OCI-LY7 (cell line): ENCODE data around the gene MYOZ2. TPM values are rescaled to one million over a fixed set of nuclear protein-coding genes. Genes with fewer than 3 reads are reported as not detected.

Experiments used
- BruUV-seq: library from RNA; stranded (reverse); fragments of 400-500 nt; replicated peaks from 2 replicates; lab custom pipeline; 2021; lab: Mats Ljungman, UMichigan
- CTCF ChIA-PET: fragments of 300-600 bp; sonication (Branson Sonifier 250); formaldehyde crosslinking; loops from one replicate; lab custom pipeline; 2022; ENCODE audit warnings: antibody characterized with exemption; ENCODE audit not compliant: unreplicated experiment; lab: Charles Lee
- POLR2A ChIA-PET: fragments of 300-600 bp; sonication (Branson Sonifier 250); formaldehyde crosslinking; loops from one replicate; lab custom pipeline; 2022; ENCODE audit warnings: antibody characterized with exemption; lab: Charles Lee
- DNase-seq: peaks from one replicate; pipeline ENCODE4 v3.0.0-alpha.2; 2015; ENCODE audit warnings: low spot score
- H2AFZ ChIP-seq: fragments of 200-600 bp; sonication (generic), shearing (Covaris generic); 2 replicates; pipeline ENCODE4 v1.6.1; 2014; ENCODE audit warnings: mild to moderate bottlenecking, antibody characterized with exemption, low read length, moderate library complexity
- H3K27ac ChIP-seq: fragments of 200-600 bp; sonication (generic); 2 replicates; pipeline ENCODE4 v1.5.1; 2014; ENCODE audit warnings: mixed run types, low read depth, mild to moderate bottlenecking, moderate library complexity, low read length, inconsistent platforms; ENCODE audit not compliant: poor library complexity, severe bottlenecking
- H3K36me3 ChIP-seq: fragments of 200-600 bp; sonication (generic); 2 replicates; pipeline ENCODE4 v1.6.1; 2014; ENCODE audit warnings: mild to moderate bottlenecking, antibody characterized with exemption, low read length, moderate library complexity, mixed read lengths; ENCODE audit not compliant: insufficient read depth
- H3K4me1 ChIP-seq: fragments of 200-600 bp; sonication (generic); 2 replicates; pipeline ENCODE4 v1.5.1; 2014; ENCODE audit warnings: mild to moderate bottlenecking, low read length; ENCODE audit not compliant: insufficient read depth, poor library complexity, severe bottlenecking
- H3K4me2 ChIP-seq: fragments of 200-600 bp; sonication (generic); 2 replicates; pipeline ENCODE4 v1.6.1; 2014; ENCODE audit warnings: mild to moderate bottlenecking, low read length
- H3K4me3 ChIP-seq: fragments of 200-600 bp; sonication (generic); 2 replicates; pipeline ENCODE4 v1.5.1; 2014; ENCODE audit warnings: mild to moderate bottlenecking, low read depth, low read length; ENCODE audit not compliant: poor library complexity, severe bottlenecking
- H3K79me2 ChIP-seq: fragments of 200-600 bp; sonication (generic); 2 replicates; pipeline ENCODE4 v1.6.1; 2016; ENCODE audit warnings: low read depth, mild to moderate bottlenecking, low read length, moderate library complexity, mixed read lengths; ENCODE audit not compliant: insufficient read depth
- H3K9me2 ChIP-seq: fragments of 200-600 bp; sonication (generic); 2 replicates; pipeline ENCODE4 v1.6.1; 2016; ENCODE audit warnings: mild to moderate bottlenecking, low read length, mixed read lengths; ENCODE audit not compliant: insufficient read depth
- H3K9me3 ChIP-seq: fragments of 200-600 bp; sonication (generic); 2 replicates; pipeline ENCODE4 v1.6.1; 2014; ENCODE audit warnings: mild to moderate bottlenecking, mixed run types, low read length, mixed read lengths
- H4K20me1 ChIP-seq: fragments of 200-600 bp; sonication (generic); 2 replicates; pipeline ENCODE4 v1.6.1; 2014; ENCODE audit warnings: mild to moderate bottlenecking, antibody characterized with exemption, low read length, moderate library complexity, mixed read lengths; ENCODE audit not compliant: insufficient read depth
- CTCF ChIP-seq: fragments of 200-600 bp; sonication (generic); conservative IDR thresholded peaks from 2 replicates; pipeline ENCODE4 v1.5.1; 2014; ENCODE audit warnings: mild to moderate bottlenecking, antibody characterized with exemption, low read length, moderate library complexity, mixed read lengths
- EZH2phosphoT487 ChIP-seq: fragments of 200-600 bp; sonication (generic); IDR thresholded peaks from 2 replicates; pipeline ENCODE4 v1.6.1; 2018; ENCODE audit warnings: low read depth, borderline replicate concordance, mild to moderate bottlenecking, mixed run types, antibody characterized with exemption, low read length, moderate library complexity, mixed read lengths
- intact Hi-C: fragments of 100-400 bp; cut with micrococcal nuclease; formaldehyde crosslinking; loops from one replicate; pipeline ENCODE4 v1.10.0; 2022; ENCODE audit not compliant: unreplicated experiment
- total RNA-seq, 2 experiments: library from RNA; depleted of rRNA in 1 of 2; stranded (reverse); fragments of >200 nt in 1 of 2; shearing (Covaris generic) in 1 of 2; gene quantifications; 2 replicates each; pipeline ENCODE4 v1.2.3, GENCODE V29; 2014 to 2022

The MYOZ2 gene
- total RNA-seq, 2 experiments from 2014 or later: not detected

GRCh38 chr4:119151161-119151560 is 15.5 kb downstream of the MYOZ2 start:
- no peak overlapping the region for H3K27ac ChIP-seq
- no TSS peak for BruUV-seq
- H3K4me1 ChIP-seq: no peaks in the 10 kb centered on the region
- ChIA-PET POLR2A (interaction anchor here (0.6 to 2.1 kb wide), 4 partner anchors 11 to 906 kb away, joined by 3 to 7 read pairs (median 4); no protein-coding TSS in a partner anchor), CTCF (no interaction called here)
- TF ChIP-seq EZH2phosphoT487 (no peak), CTCF (no peak)
- no peak for DNase-seq
- H3K4me3 ChIP-seq: no peak overlapping the region
- no peaks in the 10 kb centered on the region for H3K9me3 ChIP-seq
- H3K36me3 ChIP-seq: no peaks in the 10 kb centered on the region
- intact Hi-C loops: no loop called here
- H3K79me2 ChIP-seq: no peaks in the 10 kb centered on the region
- H3K4me2 ChIP-seq: no peak overlapping the region
- H2AFZ ChIP-seq: no peak overlapping the region
- no peaks in the 10 kb centered on the region for H4K20me1 ChIP-seq
- no peaks in the 10 kb centered on the region for H3K9me2 ChIP-seq

GRCh38 chr4:119152741-119153140 is 17.1 kb downstream of the MYOZ2 start:
- Histone ChIP-seq H3K4me1 (no peaks in the 10 kb centered on the region), H3K4me2 (no peak overlapping the region), H3K4me3 (no peak overlapping the region), H2AFZ (no peak overlapping the region), H3K9me2 (no peaks in the 10 kb centered on the region), H3K79me2 (no peaks in the 10 kb centered on the region), H3K27ac (no peak overlapping the region), H4K20me1 (no peaks in the 10 kb centered on the region), H3K36me3 (no peaks in the 10 kb centered on the region), H3K9me3 (no peaks in the 10 kb centered on the region)
- intact Hi-C loops: no loop called here
- DNase-seq: no peak
- TF ChIP-seq EZH2phosphoT487 (no peak), CTCF (no peak)
- no TSS peak for BruUV-seq
- ChIA-PET POLR2A (interaction anchor here (0.7 kb wide), 2 partner anchors 9 to 56 kb away, joined by 4 read pairs; no protein-coding TSS in a partner anchor), CTCF (no interaction called here)

GRCh38 chr4:119162174-119162573 is 26.5 kb downstream of the MYOZ2 start:
- no TSS peak for BruUV-seq
- intact Hi-C loops: no loop called here
- CTCF ChIA-PET: no interaction called here
- Histone ChIP-seq H3K79me2 (no peaks in the 10 kb centered on the region), H3K27ac (no peak overlapping the region), H2AFZ (no peak overlapping the region), H3K4me3 (no peak overlapping the region), H3K4me1 (no peaks in the 10 kb centered on the region), H3K4me2 (no peak overlapping the region), H4K20me1 (no peaks in the 10 kb centered on the region), H3K9me2 (no peaks in the 10 kb centered on the region), H3K36me3 (no peaks in the 10 kb centered on the region), H3K9me3 (no peaks in the 10 kb centered on the region)
- TF ChIP-seq CTCF (no peak), EZH2phosphoT487 (no peak)
- POLR2A ChIA-PET: interaction anchor here (1.5 kb wide), 1 partner anchor 16 kb away, joined by 3 read pairs; no protein-coding TSS in a partner anchor
- no peak for DNase-seq
